HG02981 (cell line): ENCODE measurements around the gene PPP1R14B.
A peak's percentile ranks its signal among the peaks of the same experiment; 100 is the strongest.

Experiments
- ATAC-seq: cut with Tn5 transposase; IDR thresholded peaks from one replicate; pipeline ENCODE4 v1.9.1; 2021; ENCODE audit warnings: mild to moderate bottlenecking, moderate library complexity; ENCODE audit not compliant: unreplicated experiment

Gene PPP1R14B

DNA sequence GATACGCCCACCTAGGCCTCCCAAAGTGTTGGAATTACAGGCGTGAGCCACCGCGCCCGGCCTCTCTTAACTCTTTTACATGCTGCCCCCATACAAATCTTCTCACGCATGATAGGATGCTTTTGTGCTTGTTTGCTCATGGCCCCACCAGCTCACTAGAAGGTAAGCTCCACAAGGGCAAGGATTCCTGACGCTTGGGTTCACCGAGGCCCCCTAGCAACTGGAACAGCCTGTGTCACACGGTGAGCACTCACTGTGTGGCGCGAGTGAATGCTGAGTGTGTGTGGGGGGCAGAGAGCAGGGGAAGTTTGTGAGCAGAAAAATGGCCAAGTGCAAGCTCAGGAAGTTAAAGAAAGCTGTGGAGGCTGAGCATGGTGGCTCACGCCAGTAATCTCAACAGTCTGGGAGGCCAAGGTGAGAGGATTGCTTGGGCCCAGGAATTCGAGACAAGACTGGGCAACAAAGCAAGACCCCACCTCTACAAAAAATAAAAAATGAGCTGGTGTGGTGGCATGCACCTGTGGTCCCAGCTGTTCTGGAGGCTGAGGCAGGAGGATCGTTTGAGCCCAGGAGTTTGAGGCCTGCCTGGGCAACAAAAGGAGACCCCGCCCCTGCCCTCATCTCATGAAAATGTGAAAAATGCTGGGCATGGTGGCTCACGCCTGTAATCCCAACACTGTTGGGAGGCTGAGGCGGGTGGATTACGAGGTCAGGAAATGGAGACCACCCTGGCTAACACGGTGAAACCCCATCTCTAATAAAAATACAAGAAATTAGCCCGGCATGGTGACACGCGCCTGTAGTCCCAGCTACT is 35.4 kb upstream of the PPP1R14B start:
- ATAC-seq, result no peak

DNA sequence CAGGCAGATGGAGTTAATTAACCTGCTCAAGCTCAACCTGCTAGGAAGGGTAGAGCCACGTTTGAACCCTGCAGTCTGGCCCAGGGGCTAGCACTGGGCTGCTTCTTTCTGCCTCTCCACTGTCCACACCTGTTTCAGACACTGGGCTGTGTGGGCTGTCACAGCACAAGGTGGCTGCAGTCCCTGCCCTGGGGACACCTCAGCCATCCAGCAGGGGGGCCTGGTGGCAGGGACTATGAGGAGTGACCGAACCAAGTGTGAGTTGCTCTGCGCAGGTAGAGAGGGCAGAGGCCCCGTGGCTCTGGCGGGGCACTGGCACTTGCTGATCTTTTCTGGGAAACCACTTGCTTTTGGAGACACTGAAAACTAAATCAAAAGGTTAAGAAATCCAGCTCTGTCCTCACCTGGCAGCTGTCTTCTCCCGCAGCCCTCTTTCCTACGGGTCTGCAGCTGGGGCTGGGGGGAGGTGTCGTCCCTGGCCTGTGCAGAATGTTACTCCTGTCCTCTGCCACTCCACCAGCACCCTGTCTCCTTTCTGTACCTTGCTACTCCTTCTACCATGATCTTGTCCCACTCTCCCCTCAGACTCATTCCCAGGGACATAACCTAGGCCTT is 31.9 kb upstream of the PPP1R14B start:
- ATAC-seq, result no peak

DNA sequence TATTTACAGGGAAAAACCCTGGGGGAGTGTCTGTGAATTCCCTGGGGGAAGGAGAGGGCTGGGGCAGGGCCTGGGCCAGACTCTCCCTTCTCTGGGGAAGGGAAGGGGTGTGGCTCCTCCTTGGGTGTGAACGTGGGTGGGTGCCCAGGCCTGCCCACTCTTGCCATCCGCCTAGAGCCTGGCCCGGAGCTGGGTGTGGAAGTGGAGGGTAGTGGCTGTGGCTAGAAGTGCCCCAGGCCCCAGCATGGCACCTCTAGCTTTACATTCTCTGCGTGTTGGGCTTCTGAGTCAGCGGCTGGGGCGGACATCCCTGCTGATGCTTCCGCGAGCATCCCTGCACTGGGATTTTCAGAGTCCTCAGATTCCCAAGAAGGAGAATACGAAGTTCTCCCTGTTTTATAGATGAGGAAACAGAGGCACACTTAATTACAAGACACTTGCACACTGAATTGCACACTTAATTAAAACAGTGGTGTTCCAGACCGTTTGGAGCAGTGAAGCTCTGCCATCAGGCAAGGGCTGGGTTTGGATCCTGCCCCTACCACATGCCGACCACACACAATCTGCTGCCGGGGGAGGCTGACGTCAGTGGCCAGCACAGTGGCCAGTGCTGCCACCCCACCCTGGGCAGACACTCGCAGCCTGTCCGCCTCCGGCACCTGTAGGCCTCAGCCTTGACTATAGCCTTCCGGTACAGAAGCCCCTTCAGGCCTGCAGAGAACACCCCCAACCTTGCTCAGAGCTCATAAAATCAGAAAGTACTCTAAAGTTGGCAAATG is 30.1 kb upstream of the PPP1R14B start:
- ATAC-seq, result no peak

DNA sequence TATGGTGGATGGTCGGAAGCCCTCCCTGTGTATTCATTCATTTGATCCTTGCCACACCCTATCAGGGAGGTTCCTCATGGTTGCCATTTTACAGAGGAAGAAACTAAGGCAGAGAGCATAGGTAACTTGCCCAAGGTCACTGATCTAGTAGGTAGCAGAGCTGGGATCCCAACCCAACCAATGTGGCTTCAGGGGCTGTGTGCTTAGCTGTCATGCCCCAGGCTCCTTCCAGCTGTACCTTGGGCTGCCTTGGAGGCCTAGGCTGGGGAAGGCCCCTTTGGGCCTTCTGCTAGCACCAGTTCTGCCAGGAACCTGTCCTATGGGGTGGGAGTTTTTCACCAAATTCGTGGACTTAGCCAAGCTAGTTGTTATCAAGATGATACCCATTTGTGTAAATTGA is 29.1 kb upstream of the PPP1R14B start:
- ATAC-seq, result no peak

DNA sequence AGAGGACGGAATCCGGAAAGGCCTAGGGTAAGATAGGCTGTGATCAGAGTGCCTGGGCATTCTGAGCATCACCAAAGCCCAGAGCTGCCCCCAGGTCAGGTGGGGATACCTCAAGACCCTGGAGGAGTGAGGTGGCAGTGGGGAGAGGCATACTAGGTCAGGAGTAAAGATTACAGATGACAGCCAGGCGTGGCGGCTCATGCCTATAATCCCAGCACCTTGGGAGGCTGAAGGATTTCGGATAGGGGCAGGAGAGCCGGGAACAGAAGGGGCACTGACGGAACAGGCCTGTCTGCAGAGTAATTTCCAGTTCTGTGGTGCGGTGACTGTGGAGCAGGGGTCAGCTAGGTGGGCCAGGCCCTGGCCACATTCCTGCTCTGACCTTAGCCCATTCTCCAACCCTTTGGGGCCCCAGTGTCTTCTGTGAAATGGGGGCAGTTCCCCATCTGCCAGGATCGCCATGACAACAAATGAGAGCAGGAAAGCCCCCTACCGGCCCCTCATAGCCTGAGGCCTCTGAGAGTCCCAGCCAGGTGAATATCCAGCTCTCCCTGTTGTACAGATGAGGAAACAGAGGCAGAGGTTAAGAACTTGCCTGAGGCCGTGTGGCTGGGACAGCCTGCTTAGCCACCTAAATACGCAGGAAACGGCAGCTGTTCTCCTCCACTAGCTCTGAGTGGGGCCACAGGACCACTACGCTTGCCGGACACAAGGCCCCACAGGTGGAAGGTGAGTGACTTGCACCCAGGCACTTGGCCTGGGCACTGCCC is 28.5 kb upstream of the PPP1R14B start:
- ATAC-seq, result no peak

DNA sequence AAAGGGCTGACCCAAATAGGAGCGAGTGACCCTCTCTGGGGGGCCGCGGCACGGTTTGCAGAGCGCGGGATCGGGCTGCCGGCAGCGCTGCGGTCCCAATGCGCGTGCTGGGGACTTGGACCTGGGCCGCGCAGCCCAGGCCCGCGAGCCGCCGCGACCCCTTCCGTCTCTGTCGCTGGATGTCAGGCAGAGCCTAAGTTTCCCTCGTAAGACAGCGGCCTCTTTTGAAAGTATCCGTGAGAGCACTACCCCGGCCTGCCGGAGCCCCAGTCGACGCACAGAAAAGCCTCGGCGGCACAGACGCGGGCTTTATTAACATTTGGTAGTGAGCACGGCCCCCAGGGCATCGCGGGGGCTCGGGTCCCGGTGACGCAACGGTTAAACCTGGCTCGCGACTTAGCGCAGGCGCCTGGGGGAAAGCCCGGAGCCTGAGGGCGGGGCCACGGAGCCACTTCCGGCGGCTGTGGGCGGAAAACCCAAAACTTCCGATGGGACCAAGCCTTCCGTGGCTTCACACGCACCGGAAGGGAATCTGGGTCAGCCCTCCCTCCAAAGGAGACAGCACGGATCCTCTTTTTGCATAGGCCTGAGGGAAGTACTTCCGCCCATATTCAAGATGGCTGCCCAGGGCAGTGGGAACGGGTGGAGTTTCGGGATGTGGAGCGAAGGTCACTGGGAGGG is 22.9 kb upstream of the PPP1R14B start:
- peak; percentile 69 for ATAC-seq

DNA sequence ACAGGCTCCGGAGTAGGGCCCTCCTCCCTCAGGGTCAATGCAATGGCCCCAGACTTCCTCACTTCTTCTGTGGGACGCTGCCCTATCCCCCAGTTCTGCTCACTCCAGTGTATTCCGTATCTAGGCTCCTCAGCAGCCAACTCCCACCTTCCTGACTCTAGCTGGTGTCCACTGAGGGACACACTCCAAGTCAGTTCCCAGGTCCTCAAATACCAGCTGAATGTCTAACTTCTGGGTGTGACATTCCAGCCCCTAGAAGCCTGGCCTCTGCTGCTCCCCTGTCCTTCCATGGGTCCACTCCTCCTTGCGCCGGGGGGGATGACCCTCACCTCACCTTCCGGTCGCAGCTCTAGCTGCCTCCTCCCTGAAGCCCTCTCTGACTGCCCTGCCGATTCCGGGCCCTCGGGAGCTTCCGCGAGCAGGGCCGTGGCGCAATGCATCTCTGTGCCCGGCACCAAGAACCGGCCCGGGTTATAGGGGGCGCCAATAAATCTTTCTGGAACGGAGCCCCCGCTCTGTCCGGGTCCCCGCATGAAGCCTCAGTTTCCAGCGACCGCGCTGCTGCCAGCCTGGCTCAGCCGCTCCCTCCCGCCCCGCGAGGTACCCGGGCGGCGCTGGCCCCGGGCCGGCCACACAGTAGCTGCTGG is 22.3 kb upstream of the PPP1R14B start:
- ATAC-seq, result peak; percentile 14

DNA sequence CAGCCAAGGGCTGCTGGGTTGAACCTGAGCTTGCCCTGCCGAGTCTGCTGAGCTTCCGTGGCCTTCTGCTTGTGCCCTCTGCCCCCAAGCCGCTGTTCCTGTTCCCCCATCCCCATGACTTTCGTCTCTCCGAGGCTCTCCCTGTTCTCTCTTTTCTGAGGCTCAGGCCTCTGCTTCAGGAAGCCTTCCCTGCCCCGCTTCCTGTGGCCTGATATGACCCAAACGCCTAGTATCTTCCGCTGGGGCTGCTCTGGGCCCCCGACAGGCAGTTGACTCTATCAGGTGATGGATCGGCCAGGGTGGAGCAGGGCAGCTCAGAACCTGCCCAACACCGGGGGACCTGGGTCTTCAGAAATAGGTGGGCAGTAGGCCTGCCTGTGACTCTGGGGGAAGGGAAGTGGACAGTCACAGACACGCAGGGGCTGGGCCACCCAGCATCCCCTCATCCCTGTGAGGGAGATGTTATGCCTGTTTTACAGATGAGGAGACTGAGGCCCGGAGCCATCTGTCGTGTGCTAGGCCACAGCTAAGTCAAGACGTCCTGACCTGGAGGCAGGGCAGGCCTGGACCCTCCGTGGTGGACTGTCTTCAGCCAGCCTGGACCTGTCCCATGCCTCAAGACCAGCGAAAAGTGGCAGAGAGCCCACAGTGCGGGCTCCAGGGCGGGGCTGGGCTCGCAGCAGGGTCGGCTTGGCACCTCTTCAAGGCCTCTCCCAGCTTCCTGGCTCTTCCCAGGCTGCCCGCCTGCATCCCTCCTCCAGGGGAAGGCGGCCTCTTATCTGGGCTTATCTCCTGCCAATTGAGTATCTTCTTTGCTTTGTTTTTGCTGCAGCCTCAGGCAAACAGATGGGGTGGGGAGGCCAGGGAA is 21.5 kb upstream of the PPP1R14B start:
- ATAC-seq, result no peak

DNA sequence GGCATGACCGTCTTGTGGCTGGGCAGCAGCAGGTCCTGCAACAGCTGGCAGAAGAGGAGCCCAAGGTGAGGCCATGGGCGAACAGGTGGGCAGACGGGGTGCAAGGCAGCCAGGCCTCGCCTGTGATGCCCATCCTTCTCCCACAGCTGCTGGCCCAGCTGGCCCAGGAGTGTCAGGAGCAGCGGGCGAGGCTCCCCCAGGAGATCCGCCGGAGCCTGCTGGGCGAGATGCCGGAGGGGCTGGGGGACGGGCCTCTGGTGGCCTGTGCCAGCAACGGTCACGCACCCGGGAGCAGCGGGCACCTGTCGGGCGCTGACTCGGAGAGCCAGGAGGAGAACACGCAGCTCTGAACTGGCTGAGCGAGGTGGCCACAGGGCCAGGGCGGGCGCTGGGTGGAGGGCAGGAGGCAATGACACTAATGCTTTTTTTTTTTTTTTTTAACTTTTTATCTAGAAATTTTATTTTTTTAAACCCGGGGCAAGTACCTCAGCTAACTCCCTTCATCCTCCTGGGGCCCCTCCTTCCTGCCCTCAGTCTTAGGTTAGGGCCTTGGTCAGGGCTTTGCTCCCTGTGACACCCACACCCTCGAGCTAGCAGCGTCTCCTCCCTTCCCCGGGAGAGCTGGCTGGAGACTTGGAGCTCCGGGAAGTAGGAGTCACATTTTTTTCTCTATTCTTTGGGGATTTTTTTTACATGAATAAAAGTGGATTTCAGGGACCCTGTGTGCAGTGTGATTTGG is 20.6 kb upstream of the PPP1R14B start:
- no peak for ATAC-seq

DNA sequence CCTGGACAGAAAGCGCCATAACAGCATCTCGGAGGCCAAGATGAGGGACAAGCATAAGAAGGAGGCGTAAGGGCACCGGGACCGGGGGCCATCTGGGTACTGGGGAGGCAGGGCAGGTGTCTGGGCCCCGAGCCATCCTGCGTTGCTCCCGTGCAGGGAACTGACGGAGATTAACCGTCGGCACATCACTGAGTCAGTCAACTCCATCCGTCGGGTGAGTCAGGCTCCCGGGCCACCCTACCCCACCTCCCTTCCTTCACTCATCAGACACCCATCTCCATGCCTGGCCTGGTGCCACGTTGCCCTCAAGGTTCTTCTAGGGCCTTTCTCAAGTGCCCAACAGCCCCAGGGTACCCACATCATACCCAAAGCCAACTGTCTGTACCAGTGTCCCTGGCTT is 19.6 kb upstream of the PPP1R14B start:
- ATAC-seq, result no peak

DNA sequence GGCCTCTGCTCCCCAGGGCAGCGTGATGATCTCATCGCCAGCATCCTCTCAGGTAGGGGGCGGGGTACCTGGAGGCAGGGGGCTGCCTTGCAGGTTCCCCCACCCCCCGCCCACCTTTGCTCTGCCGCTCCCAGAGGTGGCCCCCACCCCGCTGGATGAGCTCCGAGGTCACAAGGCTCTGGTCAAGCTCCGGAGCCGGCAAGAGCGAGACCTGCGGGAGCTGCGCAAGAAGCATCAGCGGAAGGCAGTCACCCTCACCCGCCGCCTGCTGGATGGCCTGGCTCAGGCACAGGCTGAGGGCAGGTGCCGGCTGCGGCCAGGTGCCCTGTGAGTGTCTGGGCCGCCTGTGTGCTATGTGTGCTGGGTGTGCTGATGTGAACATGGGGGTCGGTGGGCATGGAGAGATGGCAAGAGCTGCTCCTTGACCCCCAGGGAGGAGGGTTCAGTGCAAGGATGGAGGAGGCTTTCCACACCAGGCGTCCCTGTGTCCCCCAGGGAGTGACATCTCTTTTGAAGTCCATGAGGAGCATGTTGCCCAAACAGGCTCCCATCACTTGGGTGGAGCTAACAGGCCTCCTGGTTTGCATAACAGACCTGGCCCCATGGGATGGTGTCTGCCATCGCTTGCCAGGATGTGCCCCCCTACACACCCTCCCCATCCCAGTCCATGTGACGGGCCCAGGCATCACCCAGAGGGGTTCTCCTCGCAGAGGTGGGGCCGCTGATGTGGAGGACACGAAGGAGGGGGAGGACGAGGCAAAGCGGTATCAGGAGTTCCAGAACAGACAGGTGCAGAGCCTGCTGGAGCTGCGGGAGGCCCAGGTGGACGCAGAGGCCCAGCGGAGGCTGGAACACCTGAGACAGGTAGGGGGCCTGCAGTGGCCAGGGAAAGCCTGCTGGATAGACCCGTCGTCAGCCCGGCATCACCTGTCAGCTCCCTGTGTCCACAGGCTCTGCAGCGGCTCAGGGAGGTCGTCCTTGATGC is 18.7 kb upstream of the PPP1R14B start:
- ATAC-seq, result no peak

DNA sequence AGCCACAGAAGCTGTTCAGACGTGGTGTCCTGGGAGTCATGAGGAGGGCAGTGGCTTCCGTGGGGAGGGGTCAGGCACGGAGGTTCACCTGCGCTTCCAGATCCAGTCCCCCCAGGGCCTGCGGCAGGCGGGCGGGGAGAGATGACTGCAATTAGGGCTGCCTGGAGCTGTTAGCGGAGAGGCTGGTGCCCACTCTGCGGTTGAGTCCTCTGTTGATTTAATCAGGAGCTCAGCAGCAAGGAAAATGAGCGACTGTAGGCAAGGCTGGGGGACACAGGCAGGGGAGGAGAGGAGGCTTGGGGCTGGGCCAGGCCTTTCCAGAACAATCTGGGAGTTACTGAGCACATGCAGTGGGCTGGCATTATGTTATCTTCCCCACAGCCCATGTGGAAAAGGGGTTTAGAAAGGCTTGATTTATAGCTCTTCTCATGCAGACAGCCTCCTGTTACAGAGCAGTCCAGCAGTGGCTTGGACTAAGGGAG is 17.7 kb upstream of the PPP1R14B start:
- ATAC-seq, result no peak

DNA sequence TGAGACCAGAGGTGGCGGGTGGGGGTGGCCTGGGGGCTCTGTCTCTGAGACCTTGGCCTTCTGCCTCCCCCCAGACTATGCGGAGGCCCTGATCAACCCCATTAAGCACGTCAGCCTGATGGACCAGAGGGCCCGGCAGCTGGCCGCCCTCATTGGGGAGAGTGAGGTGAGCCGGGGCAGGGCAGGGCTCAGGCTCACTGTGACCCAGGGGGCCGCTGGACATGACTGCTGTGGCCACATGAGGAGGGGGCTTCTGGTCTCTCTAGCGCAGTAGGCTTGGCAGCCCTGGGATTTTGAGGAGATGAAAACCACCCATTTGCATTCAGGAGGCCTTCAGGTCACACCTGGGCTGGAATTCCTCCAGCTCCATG is 17.2 kb upstream of the PPP1R14B start:
- no peak for ATAC-seq

DNA sequence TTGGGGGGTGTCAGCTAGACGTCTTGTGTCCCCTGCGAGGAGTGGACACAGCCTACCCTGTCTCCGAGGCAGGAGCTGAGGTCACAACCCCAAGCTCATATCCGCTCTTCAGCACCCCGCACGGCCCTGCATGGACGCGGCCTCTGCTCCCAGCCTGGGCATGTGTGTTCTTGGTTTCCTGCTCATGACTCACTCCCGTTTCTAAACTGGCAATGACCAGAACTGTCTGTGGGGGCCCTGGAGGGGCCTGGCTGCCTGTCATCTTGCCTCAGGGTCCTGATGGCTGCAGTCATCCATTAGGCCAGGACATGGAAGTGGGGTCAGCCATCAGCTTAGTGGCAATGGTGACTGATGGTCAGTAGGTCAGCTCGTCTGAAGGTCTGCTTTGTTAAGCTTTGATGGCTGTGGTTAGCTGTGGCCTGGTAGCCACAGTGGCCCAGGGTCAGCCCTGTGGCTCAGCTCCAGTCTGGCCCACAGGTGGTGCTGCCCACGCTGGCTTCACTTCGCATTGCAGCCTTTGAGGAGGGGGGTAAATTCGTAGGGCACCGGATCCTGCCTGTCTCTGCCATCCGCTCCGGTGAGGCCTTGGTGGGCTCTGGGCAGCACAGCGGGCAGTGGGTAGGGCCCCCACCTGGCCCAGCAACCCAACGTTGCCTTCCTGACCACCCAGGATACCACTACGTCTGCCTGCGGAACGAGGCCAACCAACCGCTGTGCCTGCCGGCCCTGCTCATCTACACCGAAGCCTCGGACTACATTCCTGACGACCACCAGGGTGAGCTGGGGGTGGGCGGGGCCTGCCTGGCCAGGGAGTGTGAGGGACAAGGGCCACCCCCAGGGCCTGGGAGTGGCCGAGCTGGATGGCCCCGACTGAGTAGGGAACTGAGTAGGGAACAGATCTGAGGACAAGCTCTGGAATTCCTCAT is 16.5 kb upstream of the PPP1R14B start:
- ATAC-seq, result no peak

DNA sequence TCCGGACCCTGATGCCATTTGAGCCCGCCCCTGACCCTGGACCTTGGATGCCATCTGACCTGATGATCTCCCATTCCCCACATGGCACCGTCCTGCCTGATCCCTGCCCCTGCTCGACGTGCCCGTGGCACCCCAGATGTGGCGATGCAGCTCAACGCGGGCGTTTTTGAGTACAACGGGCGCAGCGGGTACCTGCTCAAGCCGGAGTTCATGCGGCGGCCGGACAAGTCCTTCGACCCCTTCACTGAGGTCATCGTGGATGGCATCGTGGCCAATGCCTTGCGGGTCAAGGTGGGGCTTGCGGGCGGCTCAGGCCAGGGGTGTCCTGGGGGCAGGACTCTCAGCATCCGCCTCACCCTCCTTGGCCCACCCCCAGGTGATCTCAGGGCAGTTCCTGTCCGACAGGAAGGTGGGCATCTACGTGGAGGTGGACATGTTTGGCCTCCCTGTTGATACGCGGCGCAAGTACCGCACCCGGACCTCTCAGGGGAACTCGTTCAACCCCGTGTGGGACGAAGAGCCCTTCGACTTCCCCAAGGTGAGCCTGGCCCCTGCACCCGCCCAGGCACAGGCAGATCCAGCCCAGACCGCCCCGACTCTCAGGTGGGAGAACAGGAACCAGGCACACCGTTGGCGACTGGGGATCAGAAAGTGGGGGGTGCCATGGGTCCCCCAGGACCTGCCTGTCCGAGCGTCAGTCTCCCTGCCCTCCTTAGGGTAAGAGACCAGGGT is 15.7 kb upstream of the PPP1R14B start:
- ATAC-seq, result no peak
